Mesothelial cell of epicardium (in vitro differentiated cells): ENCODE measurements around the gene MYLK4. TPM values are rescaled to one million over a fixed set of nuclear protein-coding genes. Genes with fewer than 3 reads are reported as not detected.

Source experiments
- DNase-seq, 2 experiments: peaks; one replicate each; pipeline ENCODE4 v3.0.0; 2021; ENCODE audit warnings: low spot score in 2 of 2; ENCODE audit not compliant: unreplicated experiment in 2 of 2
- H3K27ac Mint-ChIP-seq: 2 replicates; pipeline ENCODE4 v1.8.0; 2021; ENCODE audit warnings: mixed read lengths
- H3K27me3 Mint-ChIP-seq: 2 replicates; pipeline ENCODE4 v1.8.0; 2021; ENCODE audit warnings: low read depth, mixed read lengths
- H3K36me3 Mint-ChIP-seq: 2 replicates; pipeline ENCODE4 v1.8.0; 2021; ENCODE audit warnings: mixed read lengths
- H3K4me1 Mint-ChIP-seq: 2 replicates; pipeline ENCODE4 v1.8.0; 2021; ENCODE audit warnings: mixed read lengths
- H3K4me3 Mint-ChIP-seq: 2 replicates; pipeline ENCODE4 v1.8.0; 2021; ENCODE audit warnings: mild to moderate bottlenecking, moderate library complexity, mixed read lengths
- H3K9me3 Mint-ChIP-seq: 2 replicates; pipeline ENCODE4 v1.8.0; 2021; ENCODE audit warnings: mixed read lengths
- total RNA-seq: library from RNA; stranded (reverse); gene quantifications from 3 replicates; pipeline ENCODE4 v1.2.1, GENCODE V29; 2021
- TF ChIP-seq, protein P1 (sequence below): fragments of 200-600 bp; sonication (generic); IDR thresholded peaks from one replicate; pipeline ENCODE4 v1.5.0; 2021; ENCODE audit warnings: antibody characterized with exemption; ENCODE audit not compliant: unreplicated experiment

The MYLK4 gene
- total RNA-seq, 1 donor from 2014 or later, result 0.89 TPM

DNA sequence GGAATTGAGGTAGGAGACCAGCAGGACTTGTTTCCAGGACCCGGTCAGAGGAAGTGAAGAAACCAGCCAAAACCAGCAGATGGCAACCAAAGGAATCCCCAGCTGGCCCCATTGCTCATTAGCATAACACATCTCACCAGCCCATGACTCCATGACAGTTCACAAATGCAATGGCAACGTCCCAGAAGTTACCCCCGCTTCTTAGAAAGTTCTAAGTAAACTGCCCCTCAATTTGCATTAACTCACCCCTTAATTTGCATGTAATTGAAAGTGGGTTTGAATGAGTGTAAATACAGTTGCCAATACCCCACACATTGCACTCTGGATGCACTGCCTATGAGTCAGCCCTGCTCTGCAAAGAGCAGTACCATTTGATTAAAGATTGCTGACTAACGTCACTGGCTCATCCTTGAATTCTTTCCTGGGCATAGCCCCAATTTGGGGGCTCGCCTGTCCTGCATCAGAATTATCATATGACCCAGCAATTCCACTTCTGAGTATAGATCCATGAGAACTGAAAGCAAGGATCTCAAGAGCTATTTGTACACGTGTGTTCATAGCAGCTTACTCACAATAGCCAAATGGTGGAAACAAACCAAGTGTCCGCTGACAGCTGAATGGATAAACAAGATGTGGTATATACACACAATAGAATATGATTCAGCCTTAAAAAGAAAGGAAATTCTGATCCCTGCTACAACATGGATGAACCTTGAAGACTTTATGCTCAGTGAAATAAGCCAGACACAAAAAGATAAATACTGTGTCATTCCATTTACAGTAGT is 36.4 kb downstream of the MYLK4 start:
- H3K4me3 Mint-ChIP-seq, result no peak overlapping the region
- DNase-seq, result no peak
- peaks cover 32% of the 10 kb centered on the region for H3K4me1 Mint-ChIP-seq
- TF ChIP-seq, protein P1, sequence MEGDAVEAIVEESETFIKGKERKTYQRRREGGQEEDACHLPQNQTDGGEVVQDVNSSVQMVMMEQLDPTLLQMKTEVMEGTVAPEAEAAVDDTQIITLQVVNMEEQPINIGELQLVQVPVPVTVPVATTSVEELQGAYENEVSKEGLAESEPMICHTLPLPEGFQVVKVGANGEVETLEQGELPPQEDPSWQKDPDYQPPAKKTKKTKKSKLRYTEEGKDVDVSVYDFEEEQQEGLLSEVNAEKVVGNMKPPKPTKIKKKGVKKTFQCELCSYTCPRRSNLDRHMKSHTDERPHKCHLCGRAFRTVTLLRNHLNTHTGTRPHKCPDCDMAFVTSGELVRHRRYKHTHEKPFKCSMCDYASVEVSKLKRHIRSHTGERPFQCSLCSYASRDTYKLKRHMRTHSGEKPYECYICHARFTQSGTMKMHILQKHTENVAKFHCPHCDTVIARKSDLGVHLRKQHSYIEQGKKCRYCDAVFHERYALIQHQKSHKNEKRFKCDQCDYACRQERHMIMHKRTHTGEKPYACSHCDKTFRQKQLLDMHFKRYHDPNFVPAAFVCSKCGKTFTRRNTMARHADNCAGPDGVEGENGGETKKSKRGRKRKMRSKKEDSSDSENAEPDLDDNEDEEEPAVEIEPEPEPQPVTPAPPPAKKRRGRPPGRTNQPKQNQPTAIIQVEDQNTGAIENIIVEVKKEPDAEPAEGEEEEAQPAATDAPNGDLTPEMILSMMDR, result no peak
- H3K27ac Mint-ChIP-seq, result no peak overlapping the region
- no peaks in the 10 kb centered on the region for H3K27me3 Mint-ChIP-seq
- peaks cover 25% of the 10 kb centered on the region for H3K9me3 Mint-ChIP-seq
- peaks cover 8% of the 10 kb centered on the region for H3K36me3 Mint-ChIP-seq

DNA sequence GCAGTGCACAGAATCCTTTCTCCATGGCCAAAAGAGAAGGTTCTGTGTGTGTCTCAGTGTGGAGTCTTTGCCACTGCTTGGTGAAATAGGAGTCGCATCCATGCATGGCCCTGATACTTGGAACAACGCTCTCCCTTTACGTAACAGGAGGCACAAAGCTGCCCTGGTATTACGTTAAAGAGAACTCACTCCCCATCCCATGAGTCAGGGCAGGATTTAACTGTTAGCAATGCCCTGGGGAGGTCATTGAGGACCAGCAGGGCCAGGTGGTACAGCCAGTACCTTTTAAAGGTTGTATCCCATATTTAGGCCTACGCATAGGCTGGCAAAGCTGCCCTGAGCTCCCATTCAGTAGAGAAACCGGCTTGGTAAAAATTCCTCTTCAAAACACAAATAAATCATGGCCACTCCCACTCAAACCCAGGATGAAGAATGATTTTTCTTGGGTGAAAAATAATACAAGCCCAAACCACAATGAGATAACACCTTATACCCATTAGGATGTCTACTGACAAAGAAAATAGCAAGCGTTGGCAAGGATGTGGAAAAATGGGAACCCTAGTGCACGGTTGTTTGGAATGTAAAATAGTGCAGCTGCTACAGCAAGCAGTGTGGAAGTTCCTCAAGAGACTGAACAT is 37.1 kb downstream of the MYLK4 start:
- TF ChIP-seq, protein P1, result no peak
- Mint-ChIP-seq H3K4me1 (peaks cover 25% of the 10 kb centered on the region), H3K36me3 (peaks cover 8% of the 10 kb centered on the region), H3K27ac (no peak overlapping the region), H3K27me3 (no peaks in the 10 kb centered on the region), H3K9me3 (peaks cover 32% of the 10 kb centered on the region), H3K4me3 (no peak overlapping the region)
- no peak for DNase-seq

DNA sequence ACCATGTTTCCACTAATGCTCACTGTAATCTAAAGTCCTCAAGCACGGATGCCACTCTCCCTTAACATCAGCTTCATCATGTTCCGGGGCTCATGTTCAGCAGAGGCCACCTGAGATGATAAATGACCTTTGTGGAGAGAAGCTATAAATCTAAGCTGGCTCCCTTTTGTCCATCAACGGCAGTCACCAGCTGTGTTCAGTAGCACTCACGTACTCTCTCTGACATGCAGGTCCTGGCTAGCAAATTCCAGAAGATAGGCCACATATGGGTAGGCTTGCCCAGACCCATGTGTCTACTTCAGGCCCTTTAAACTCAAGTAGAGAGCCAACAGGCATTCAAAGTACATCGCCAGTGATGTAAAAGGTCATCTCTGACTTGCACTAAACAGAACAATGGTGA is 38.6 kb downstream of the MYLK4 start:
- peaks cover 34% of the 10 kb centered on the region for H3K9me3 Mint-ChIP-seq
- no peak overlapping the region for H3K27ac Mint-ChIP-seq
- DNase-seq, result no peak
- peaks cover 8% of the 10 kb centered on the region for H3K36me3 Mint-ChIP-seq
- TF ChIP-seq, protein P1, result no peak
- peaks cover 23% of the 10 kb centered on the region for H3K4me1 Mint-ChIP-seq
- H3K27me3 Mint-ChIP-seq, result no peaks in the 10 kb centered on the region
- no peak overlapping the region for H3K4me3 Mint-ChIP-seq

DNA sequence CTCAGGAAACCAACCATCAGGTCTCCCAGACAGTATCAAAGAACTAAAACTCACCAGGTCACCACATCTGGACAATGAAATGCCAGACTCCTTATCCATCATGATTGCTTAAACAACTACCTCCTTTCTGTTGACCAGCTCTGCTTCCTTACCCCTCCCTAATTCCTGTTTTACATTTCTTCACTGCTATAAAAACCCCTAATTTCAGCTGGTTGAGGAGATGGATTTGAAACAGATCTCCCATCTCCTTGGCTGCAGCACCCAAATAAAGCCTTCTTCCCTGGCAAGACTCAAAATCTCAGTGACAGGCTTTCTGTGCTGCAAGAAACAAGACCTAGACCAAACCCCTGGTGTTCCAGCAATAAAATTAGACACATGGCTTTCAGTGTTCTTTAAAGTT is 40.3 kb downstream of the MYLK4 start:
- DNase-seq, result no peak
- Mint-ChIP-seq H3K27me3 (no peaks in the 10 kb centered on the region), H3K36me3 (peaks cover 8% of the 10 kb centered on the region), H3K27ac (no peak overlapping the region), H3K4me1 (peaks cover 10% of the 10 kb centered on the region), H3K9me3 (peaks cover 34% of the 10 kb centered on the region), H3K4me3 (no peak overlapping the region)
- TF ChIP-seq, protein P1, result no peak

DNA sequence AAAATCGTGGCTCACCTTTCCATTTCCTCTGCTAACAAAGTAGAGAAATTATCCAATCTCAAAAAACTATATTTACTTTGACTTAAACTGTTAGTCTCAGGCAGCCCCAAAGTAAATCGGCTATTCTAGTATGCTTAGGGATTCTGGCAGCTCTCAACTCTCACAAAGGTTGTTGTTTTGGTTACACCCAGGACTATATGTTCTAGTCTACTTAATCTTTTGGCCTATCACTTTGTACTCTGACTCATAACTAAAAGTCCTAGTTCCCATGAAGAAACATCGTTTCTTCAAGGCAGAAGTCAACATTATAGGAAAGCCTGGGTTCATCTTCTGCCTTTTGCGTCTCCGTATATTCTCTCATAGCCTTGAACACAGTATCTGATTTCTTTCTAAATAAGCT is 42.3 kb downstream of the MYLK4 start:
- no peak overlapping the region for H3K27ac Mint-ChIP-seq
- no peak for DNase-seq
- H3K36me3 Mint-ChIP-seq, result peaks cover 8% of the 10 kb centered on the region
- H3K4me1 Mint-ChIP-seq, result no peaks in the 10 kb centered on the region
- H3K4me3 Mint-ChIP-seq, result no peak overlapping the region
- peaks cover 2% of the 10 kb centered on the region for H3K27me3 Mint-ChIP-seq
- TF ChIP-seq, protein P1, result no peak
- H3K9me3 Mint-ChIP-seq, result peaks cover 34% of the 10 kb centered on the region
